ENCODE results near the gene TNFAIP1.

Gene TNFAIP1

GRCh38 chr17:28372203-28372944 lies 36.8 kb downstream of the TNFAIP1 start:
- FAIRE-seq, result no peak

- FAIRE-seq, result no peak
Measured at GRCh38 chr17:28372945-28373274, 37.3 kb downstream of the TNFAIP1 start.

- no peak for FAIRE-seq
Measured at GRCh38 chr17:28379814-28380801, 44.5 kb downstream of the TNFAIP1 start.

- FAIRE-seq, result no peak
Measured at GRCh38 chr17:28381141-28381825, 45.7 kb downstream of the TNFAIP1 start.

- FAIRE-seq, result no peak
Measured at GRCh38 chr17:28384281-28385036, 48.9 kb downstream of the TNFAIP1 start.

GRCh38 chr17:28385037-28385400 lies 49.5 kb downstream of the TNFAIP1 start:
- FAIRE-seq, result no peak

GRCh38 chr17:28385406-28385805 lies 49.8 kb downstream of the TNFAIP1 start:
- no peak for FAIRE-seq

GRCh38 chr17:28386391-28386790 lies 50.8 kb downstream of the TNFAIP1 start:
- FAIRE-seq, result no peak

- no peak for FAIRE-seq
Measured at GRCh38 chr17:28388106-28388505, 52.5 kb downstream of the TNFAIP1 start.

- FAIRE-seq, result no peak
Measured at GRCh38 chr17:28390141-28390540, 54.6 kb downstream of the TNFAIP1 start.

- FAIRE-seq, result no peak
Measured at GRCh38 chr17:28390563-28390962, 55.0 kb downstream of the TNFAIP1 start.

GRCh38 chr17:28390984-28391383 lies 55.4 kb downstream of the TNFAIP1 start:
- FAIRE-seq, result no peak

GRCh38 chr17:28391401-28391800 lies 55.8 kb downstream of the TNFAIP1 start:
- FAIRE-seq, result no peak

GRCh38 chr17:28392491-28392890 lies 56.9 kb downstream of the TNFAIP1 start:
- no peak for FAIRE-seq

- no peak for FAIRE-seq
Measured at GRCh38 chr17:28394337-28395116, 59.0 kb downstream of the TNFAIP1 start.

GRCh38 chr17:28395426-28395825 lies 59.9 kb downstream of the TNFAIP1 start:
- FAIRE-seq, result no peak

- FAIRE-seq, result no peak
Measured at GRCh38 chr17:28395968-28396367, 60.4 kb downstream of the TNFAIP1 start.
